Adrenal gland (tissue), 12 donors: ENCODE data around the gene ZFHX3. TPM values are rescaled to one million over a fixed set of nuclear protein-coding genes. Genes with fewer than 3 reads are reported as not detected.

ENCODE experiments used
- DNase-seq, 7 donors: peaks; one replicate each; pipeline ENCODE4 v3.0.0-alpha.2; 2019 to 2020
- H3K27ac ChIP-seq, 5 donors: fragments of 200-600 bp; sonication (generic) in 4 of 5; 1 replicate in 3 of 5; 2 replicates in 2 of 5; pipeline versions ENCODE4 v1.5.1 to v1.8.0; 2016 to 2020; ENCODE audit warnings: mild to moderate bottlenecking in 1 of 5
- H3K27me3 ChIP-seq: fragments of 200-600 bp; 2 replicates; pipeline ENCODE4 v1.8.0; 2021
- H3K36me3 ChIP-seq, 2 donors: fragments of 200-600 bp; replicated peaks in 1 of 2; 1 replicate in 1 of 2; 2 replicates in 1 of 2; pipeline versions ENCODE4 v1.5.1 to v1.8.0; 2018 to 2022
- H3K4me1 ChIP-seq, 2 donors: fragments of 200-600 bp; replicated peaks in 1 of 2; 1 replicate in 1 of 2; 2 replicates in 1 of 2; pipeline versions ENCODE4 v1.5.1 to v1.8.0; 2018 to 2021
- H3K4me3 ChIP-seq, 4 donors: fragments of 200-600 bp; sonication (generic) in 3 of 4; one replicate each; pipeline ENCODE4 v1.5.1; 2016 to 2018
- H3K9me3 ChIP-seq, 3 donors: fragments of 200-600 bp; sonication (generic) in 1 of 3; replicated peaks in 1 of 3; 1 replicate in 2 of 3; 2 replicates in 1 of 3; pipeline versions ENCODE4 v1.5.1 to v1.8.0; 2016 to 2021
- CTCF ChIP-seq, 6 experiments: fragments of 450-650 bp in 4 of 6; fragments of 200-600 bp in 2 of 6; sonication (generic) in 1 of 6; IDR thresholded peaks; 1 replicate in 5 of 6; 2 replicates in 1 of 6; pipeline versions ENCODE4 v1.5.1 to v1.8.0; 2016 to 2021; ENCODE audit warnings: antibody characterized with exemption in 6 of 6, mild to moderate bottlenecking in 2 of 6, moderate library complexity in 1 of 6
- POLR2A ChIP-seq, 2 donors: fragments of 450-650 bp; IDR thresholded peaks; one replicate each; pipeline ENCODE4 v1.6.1; 2017; ENCODE audit warnings: antibody characterized with exemption in 2 of 2, mild to moderate bottlenecking in 2 of 2, moderate library complexity in 1 of 2
- WGBS, 4 donors: extraction: QIAGEN DNeasy Blood & Tissue Kit in 2 of 4; methylation state at CpG; one replicate each; pipeline versions ENCODE4 v1.1.5 to v1.1.7; 2013 to 2017; 5-methylcytosine and 5-hydroxymethylcytosine counted together
- intact Hi-C, 2 donors: fragments of 100-400 bp; cut with DNase I; formaldehyde crosslinking; loops; one replicate each; pipeline versions ENCODE4 v1.14.1 to v1.15.0; 2022 to 2023
- polyA plus RNA-seq, 3 donors: library from polyadenylated mRNA; stranded (reverse); fragments of 200-250 nt in 2 of 3; fragments of 350-450 nt in 1 of 3; fragmentation: Illumina TruSeq in 1 of 3; extraction: RNeasy Lipid Tissue Mini Kit (QIAGEN cat#74804) in 1 of 3; gene quantifications; one replicate each; pipeline ENCODE4 v1.2.3, GENCODE V29; 2013 to 2014
- total RNA-seq, 9 donors: library from RNA; depleted of rRNA in 4 of 9; stranded (reverse); fragments of >200 nt in 4 of 9; fragments of 120-200 nt in 1 of 9; fragmentation: NEBNext Ultra II Directional in 1 of 9; extraction: Animal tissue kit (Norgen Biotek cat#: 25700) in 1 of 9; gene quantifications; one replicate each; pipeline versions ENCODE4 v1.1.0 to v1.2.4, GENCODE V29; 2013 to 2023
- donor health status: healthy with polysubstance abuse.
- donor health status: Bipolar disorder and iron deficiency.
- donor health status: DM: yes; HTN: yes; CAD: no.
- donor health status: DM: no; HTN: no; CAD: no.
- donor health status: DM: no; HTN: no; CAD: no.
- donor health status: DM: yes; HTN: yes; CAD: no.

The ZFHX3 gene
- total and polyA plus RNA-seq, 12 donors, result 2.4 to 31.6 (median 19.3) TPM

GRCh38 chr16:72852421-72852820 is 195.5 kb downstream of the ZFHX3 start:
- Histone ChIP-seq H3K36me3 (no peaks in the 10 kb centered on the region), H3K4me3 (no peak overlapping the region), H3K27ac (no peak overlapping the region), H3K27me3 (no peaks in the 10 kb centered on the region), H3K4me1 (peaks cover 15 to 37% of the 10 kb centered on the region in 2 donors), H3K9me3 (no peaks in the 10 kb centered on the region)
- no peak for TF ChIP-seq CTCF (IDR thresholded peaks at IDR 0.05)
- TF ChIP-seq POLR2A (IDR thresholded peaks at IDR 0.05), result no peak
- intact Hi-C loops, result no loop called here
- no peak for DNase-seq
- 96 to 100% (median 98%) methylated on average over 1 of the region's 1 CpG for WGBS, 4 donors

GRCh38 chr16:72850853-72851252 is 197.1 kb downstream of the ZFHX3 start:
- no peak for TF ChIP-seq CTCF (IDR thresholded peaks at IDR 0.05)
- TF ChIP-seq POLR2A (IDR thresholded peaks at IDR 0.05), result no peak
- no peak overlapping the region for H3K4me3 ChIP-seq
- DNase-seq, result no peak
- H3K36me3 ChIP-seq, result no peaks in the 10 kb centered on the region
- 47 to 68% (median 58%) methylated on average over 6 of the region's 6 CpGs for WGBS, 4 donors
- no peaks in the 10 kb centered on the region for H3K9me3 ChIP-seq
- peaks cover 15 to 47% of the 10 kb centered on the region in 2 donors for H3K4me1 ChIP-seq
- intact Hi-C loops, result no loop called here
- H3K27me3 ChIP-seq, result no peaks in the 10 kb centered on the region
- H3K27ac ChIP-seq, result peak overlapping the region in 2 of 5 donors; percentile 57 to 94

- WGBS, 4 donors, result 94 to 97% (median 95%) methylated on average over 4 of the region's 4 CpGs
- DNase-seq, result no peak
- peaks cover 15 to 50% of the 10 kb centered on the region in 2 donors for H3K4me1 ChIP-seq
- H3K4me3 ChIP-seq, result no peak overlapping the region
- peak overlapping the region in 3 of 5 donors; percentile 57 to 94 (median 81) for H3K27ac ChIP-seq
- no peaks in the 10 kb centered on the region for H3K9me3 ChIP-seq
- no peaks in the 10 kb centered on the region for H3K36me3 ChIP-seq
- TF ChIP-seq POLR2A (IDR thresholded peaks at IDR 0.05) (no peak), CTCF (IDR thresholded peaks at IDR 0.05) (no peak)
- intact Hi-C loops, result no loop called here
- H3K27me3 ChIP-seq, result no peaks in the 10 kb centered on the region
These were observed 197.9 kb downstream of the ZFHX3 start for GRCh38 chr16:72850021-72850420.

GRCh38 chr16:72848759-72849664 is 198.9 kb downstream of the ZFHX3 start:
- TF ChIP-seq POLR2A (IDR thresholded peaks at IDR 0.05) (peak in 1 of 2 donors; percentile 55), CTCF (IDR thresholded peaks at IDR 0.05) (peak in 1 of 6 experiments; percentile 15)
- peak overlapping the region; percentile 55 to 94 (median 90) for H3K27ac ChIP-seq
- no peaks in the 10 kb centered on the region for H3K27me3 ChIP-seq
- intact Hi-C loops, result loop anchor here in 1 of 2 donors (10.0 kb wide), 1 partner anchor 106 kb away; no protein-coding TSS in a partner anchor
- peak; percentile 95 to 97 (median 96) for DNase-seq
- H3K4me1 ChIP-seq, result peaks cover 15 to 50% of the 10 kb centered on the region in 2 donors
- WGBS, 4 donors, result 19 to 22% (median 20%) methylated on average over 22 to 24 of the region's 24 CpGs
- no peaks in the 10 kb centered on the region for H3K36me3 ChIP-seq
- H3K9me3 ChIP-seq, result no peaks in the 10 kb centered on the region
- no peak overlapping the region for H3K4me3 ChIP-seq
